IMR-90 (cell line): ENCODE measurements around the gene KPNA2. TPM values are rescaled to one million over a fixed set of nuclear protein-coding genes. Genes with fewer than 3 reads are reported as not detected.

Experiments
- ATAC-seq: fragments of 200-7000 bp; cut with Tn5 transposase; 2 replicates; pipeline ENCODE4 v1.9.1; 2020; ENCODE audit warnings: low read depth, mild to moderate bottlenecking, moderate library complexity
- BruUV-seq: library from RNA; stranded (reverse); fragments of 400-500 nt; replicated peaks from 2 replicates; lab custom pipeline; 2021; lab: Mats Ljungman, UMichigan
- CTCF ChIA-PET: fragments of 300-600 bp; formaldehyde crosslinking; extraction: SDS; loops from one replicate; lab custom pipeline; 2021; ENCODE audit warnings: antibody characterized with exemption; lab: Yijun Ruan, JAX
- POLR2A ChIA-PET: fragments of 300-600 bp; sonication (Branson Sonifier 250); formaldehyde crosslinking; loops from one replicate; lab custom pipeline; 2022; ENCODE audit warnings: antibody characterized with exemption; ENCODE audit not compliant: unreplicated experiment; lab: Charles Lee
- DNase-seq: peaks from one replicate; pipeline ENCODE4 v3.0.0; 2013
- H2AFZ ChIP-seq: replicated peaks from 2 replicates; pipeline ENCODE3; 2013; ENCODE audit warnings: low read length, mild to moderate bottlenecking; ENCODE audit not compliant: poor library complexity
- H2AK5ac ChIP-seq: 2 replicates; pipeline ENCODE4 v1.6.1; 2013; ENCODE audit warnings: low read depth, low read length, inconsistent platforms
- H2AK9ac ChIP-seq: replicated peaks from 2 replicates; pipeline ENCODE3; 2013; ENCODE audit warnings: mild to moderate bottlenecking, low read depth, low read length, moderate library complexity; ENCODE audit not compliant: poor library complexity
- H2BK120ac ChIP-seq: 2 replicates; pipeline ENCODE4 v1.6.1; 2013; ENCODE audit warnings: low read depth, low read length, inconsistent platforms
- H2BK15ac ChIP-seq: 3 replicates; pipeline ENCODE4 v1.6.1; 2013; ENCODE audit warnings: low read depth, low read length, inconsistent platforms
- H2BK20ac ChIP-seq: 2 replicates; pipeline ENCODE4 v1.6.1; 2013; ENCODE audit warnings: low read depth, mild to moderate bottlenecking, inconsistent platforms, low read length, moderate library complexity
- H2BK5ac ChIP-seq: 2 replicates; pipeline ENCODE4 v1.6.1; 2013; ENCODE audit warnings: mild to moderate bottlenecking, low read depth, low read length, inconsistent platforms; ENCODE audit not compliant: poor library complexity, severe bottlenecking
- H3K14ac ChIP-seq: replicated peaks from 2 replicates; pipeline ENCODE4 v1.6.1; 2013; ENCODE audit warnings: low read depth, low read length, inconsistent platforms
- H3K18ac ChIP-seq: 2 replicates; pipeline ENCODE4 v1.6.1; 2013; ENCODE audit warnings: low read depth, low read length, control low read depth
- H3K23ac ChIP-seq: 2 replicates; pipeline ENCODE4 v1.6.1; 2013; ENCODE audit warnings: low read depth, low read length, inconsistent platforms
- H3K27ac ChIP-seq: 2 replicates; pipeline ENCODE4 v1.5.1; 2013; ENCODE audit warnings: mild to moderate bottlenecking, control low read depth, low read length; ENCODE audit not compliant: insufficient read depth
- H3K27me3 ChIP-seq: 2 replicates; pipeline ENCODE4 v1.6.1; 2013; ENCODE audit warnings: low read length; ENCODE audit not compliant: control insufficient read depth, insufficient read depth
- H3K36me3 ChIP-seq: 2 replicates; pipeline ENCODE4 v1.6.1; 2013; ENCODE audit warnings: low read length, mixed read lengths; ENCODE audit not compliant: control insufficient read depth, insufficient read depth
- H3K4ac ChIP-seq: 2 replicates; pipeline ENCODE4 v1.6.1; 2013; ENCODE audit warnings: low read depth, low read length, inconsistent platforms
- H3K4me1 ChIP-seq: 2 replicates; pipeline ENCODE4 v1.6.1; 2013; ENCODE audit warnings: low read length, mixed read lengths; ENCODE audit not compliant: control insufficient read depth, insufficient read depth
- H3K4me2 ChIP-seq: 2 replicates; pipeline ENCODE4 v1.6.1; 2013; ENCODE audit warnings: low read depth, mild to moderate bottlenecking, control low read depth, low read length, moderate library complexity
- H3K4me3 ChIP-seq: 2 replicates; pipeline ENCODE4 v1.5.1; 2013; ENCODE audit warnings: low read depth, mild to moderate bottlenecking, control low read depth, low read length, moderate library complexity; ENCODE audit not compliant: insufficient read depth
- H3K56ac ChIP-seq: 2 replicates; pipeline ENCODE4 v1.6.1; 2013; ENCODE audit warnings: low read length, inconsistent platforms; ENCODE audit not compliant: insufficient read depth; ENCODE audit errors: extremely low read depth
- H3K79me1 ChIP-seq, 2 experiments: 2 replicates each; pipeline ENCODE4 v1.6.1; 2013; ENCODE audit warnings: low read length in 2 of 2, inconsistent platforms in 1 of 2, low read depth in 1 of 2
- H3K9ac ChIP-seq: 2 replicates; pipeline ENCODE4 v1.6.1; 2013; ENCODE audit warnings: low read depth, low read length, control low read depth
- H3K9me1 ChIP-seq: 2 replicates; pipeline ENCODE4 v1.6.1; 2013; ENCODE audit warnings: low read length, inconsistent platforms; ENCODE audit not compliant: insufficient read depth
- H3K9me3 ChIP-seq: 2 replicates; pipeline ENCODE4 v1.6.1; 2013; ENCODE audit warnings: low read length; ENCODE audit not compliant: control insufficient read depth, insufficient read depth
- H4K20me1 ChIP-seq: 2 replicates; pipeline ENCODE4 v1.6.1; 2013; ENCODE audit warnings: low read length, inconsistent platforms; ENCODE audit not compliant: insufficient read depth
- H4K5ac ChIP-seq: 2 replicates; pipeline ENCODE4 v1.6.1; 2013; ENCODE audit warnings: mild to moderate bottlenecking, low read depth, low read length, control low read depth
- H4K8ac ChIP-seq, 2 experiments: 2 replicates each; pipeline ENCODE4 v1.6.1; 2013; ENCODE audit warnings: low read depth in 2 of 2, low read length in 2 of 2, control low read depth in 1 of 2, inconsistent platforms in 1 of 2
- H4K91ac ChIP-seq: 2 replicates; pipeline ENCODE4 v1.6.1; 2013; ENCODE audit warnings: low read depth, low read length, inconsistent platforms; ENCODE audit not compliant: insufficient read depth
- BHLHE40 ChIP-seq: fragments of 150-350 bp; IDR thresholded peaks from 2 replicates; pipeline ENCODE4 v1.6.1; 2016; ENCODE audit warnings: mild to moderate bottlenecking, low read depth, low read length
- CEBPB ChIP-seq: IDR thresholded peaks from 2 replicates; pipeline ENCODE4 v1.6.1; 2012; ENCODE audit warnings: low read depth, low read length, improper control_type of control experiment
- CHD1 ChIP-seq: IDR thresholded peaks from 2 replicates; pipeline ENCODE4 v1.6.1; 2012; ENCODE audit warnings: low read depth, low read length, improper control_type of control experiment
- CTCF ChIP-seq: conservative IDR thresholded peaks from 2 replicates; pipeline ENCODE4 v1.5.1; 2012; ENCODE audit warnings: mild to moderate bottlenecking, low read depth, low read length, improper control_type of control experiment
- ELK1 ChIP-seq: fragments of 150-350 bp; IDR thresholded peaks from 2 replicates; pipeline ENCODE4 v1.6.1; 2016; ENCODE audit warnings: low read depth, mild to moderate bottlenecking, low read length, moderate library complexity, borderline replicate concordance
- FOS ChIP-seq: fragments of 150-350 bp; IDR thresholded peaks from 2 replicates; pipeline ENCODE4 v1.6.1; 2016; ENCODE audit warnings: low read depth, low read length
- MAFK ChIP-seq: IDR thresholded peaks from 2 replicates; pipeline ENCODE4 v1.6.1; 2012; ENCODE audit warnings: low read depth, low read length, improper control_type of control experiment
- MAZ ChIP-seq: IDR thresholded peaks from 2 replicates; pipeline ENCODE4 v1.6.1; 2012; ENCODE audit warnings: low read depth, mild to moderate bottlenecking, low read length, improper control_type of control experiment, moderate library complexity, borderline replicate concordance
- MXI1 ChIP-seq: IDR thresholded peaks from 2 replicates; pipeline ENCODE4 v1.6.1; 2012; ENCODE audit warnings: low read depth, mild to moderate bottlenecking, low read length, moderate library complexity, borderline replicate concordance
- NFE2L2 ChIP-seq: fragments of 150-350 bp; IDR thresholded peaks from 2 replicates; pipeline ENCODE4 v1.6.1; 2016; ENCODE audit warnings: low read depth, mild to moderate bottlenecking, low read length
- POLR2A ChIP-seq: IDR thresholded peaks from 2 replicates; pipeline ENCODE4 v1.6.1; 2012; ENCODE audit warnings: mild to moderate bottlenecking, low read depth, low read length
- RAD21 ChIP-seq: IDR thresholded peaks from 2 replicates; pipeline ENCODE4 v1.6.1; 2012; ENCODE audit warnings: low read length, improper control_type of control experiment
- RCOR1 ChIP-seq: IDR thresholded peaks from 2 replicates; pipeline ENCODE4 v1.6.1; 2012; ENCODE audit warnings: mild to moderate bottlenecking, low read length, improper control_type of control experiment; ENCODE audit not compliant: insufficient replicate concordance
- RFX5 ChIP-seq: IDR thresholded peaks from 2 replicates; pipeline ENCODE4 v1.8.0; 2012; ENCODE audit warnings: low read depth, mild to moderate bottlenecking, low read length, moderate library complexity
- SMC3 ChIP-seq: fragments of 150-350 bp; IDR thresholded peaks from 2 replicates; pipeline ENCODE4 v1.6.1; 2016; ENCODE audit warnings: low read depth, mild to moderate bottlenecking, antibody characterized with exemption, low read length, moderate library complexity
- USF2 ChIP-seq: fragments of 150-350 bp; IDR thresholded peaks from 2 replicates; pipeline ENCODE4 v1.6.1; 2017; ENCODE audit warnings: mild to moderate bottlenecking, antibody characterized with exemption, low read length, low read depth
- WGBS, 2 experiments: methylation state at CpG; one replicate each; pipeline versions ENCODE4 v1.1.5 to v1.1.7; 2013; ENCODE audit warnings: missing lambda C conversion rate in 2 of 2; ENCODE audit not compliant: insufficient read length in 1 of 2; ENCODE audit errors: extremely low coverage in 2 of 2; 5-methylcytosine and 5-hydroxymethylcytosine counted together
- dilution Hi-C: fragments of 300-500 bp; cut with HindIII; formaldehyde crosslinking; loops from one replicate; pipeline ENCODE4 v1.14.3; 2018; ENCODE audit warnings: low sequenced_read_pairs; ENCODE audit not compliant: unreplicated experiment
- in situ Hi-C: fragments of 300-500 bp; cut with MboI; formaldehyde crosslinking; loops from 3 replicates; pipeline ENCODE4 v1.14.3; 2019; ENCODE audit warnings: low sequenced_read_pairs, inconsistent platforms, mixed read lengths
- intact Hi-C: fragments of 100-400 bp; cut with micrococcal nuclease; formaldehyde crosslinking; loops from 2 replicates; pipeline ENCODE4 v1.10.0; 2022
- polyA plus RNA-seq, 3 experiments: library from polyadenylated mRNA; depleted of rRNA; stranded (reverse); fragments of >200 nt; gene quantifications; 2 replicates each; pipeline ENCODE4 v1.2.3, GENCODE V29; 2012; ENCODE audit warnings: low replicate concordance in 1 of 3
- total RNA-seq: library from RNA; depleted of rRNA; stranded (reverse); fragments of >200 nt; gene quantifications from 2 replicates; pipeline ENCODE4 v1.2.3, GENCODE V29; 2012

The KPNA2 gene
- total and polyA plus RNA-seq, 2 of the 4 experiments (the other 2 are of a cell fraction) = 135 to 262 TPM

- POLR2A ChIA-PET = no interaction called here
- H3K23ac ChIP-seq = no peak overlapping the region
- CTCF ChIA-PET = no interaction called here
- dilution Hi-C loops = no loop called here
- H3K56ac ChIP-seq = no peak overlapping the region
- DNase-seq (no peak), ATAC-seq (no peak)
- intact Hi-C loops = no loop called here
- no peak overlapping the region for H3K9ac ChIP-seq
- H2BK15ac ChIP-seq = no peak overlapping the region
- no peak overlapping the region for H2AFZ ChIP-seq
- no peaks in the 10 kb centered on the region for H3K9me3 ChIP-seq
- H2BK120ac ChIP-seq = no peak overlapping the region
- H2BK20ac ChIP-seq = no peak overlapping the region
- H3K27ac ChIP-seq = no peak overlapping the region
- H4K5ac ChIP-seq = no peak overlapping the region
- no peak overlapping the region for H2AK9ac ChIP-seq
- H3K4ac ChIP-seq = no peak overlapping the region
- TF ChIP-seq ELK1 (no peak), SMC3 (no peak), NFE2L2 (no peak), BHLHE40 (no peak), CTCF (no peak), RFX5 (no peak), RAD21 (no peak), USF2 (no peak), POLR2A (no peak), MAFK (no peak), RCOR1 (no peak), FOS (no peak), MXI1 (no peak), MAZ (no peak), CHD1 (no peak), CEBPB (no peak)
- in situ Hi-C loops = no loop called here
- no peaks in the 10 kb centered on the region for H3K9me1 ChIP-seq
- no TSS peak for BruUV-seq
- no peak overlapping the region for H3K4me2 ChIP-seq
- no peak overlapping the region for H2AK5ac ChIP-seq
- H4K91ac ChIP-seq = no peak overlapping the region
- no peaks in the 10 kb centered on the region for H3K36me3 ChIP-seq
- H3K27me3 ChIP-seq = no peaks in the 10 kb centered on the region
- H4K20me1 ChIP-seq = peaks cover 5% of the 10 kb centered on the region; the same call in 1 of the 2 replicates
- no peaks in the 10 kb centered on the region for H3K4me1 ChIP-seq
- H3K4me3 ChIP-seq = no peak overlapping the region
- 100% methylated on average over 2 of the region's 8 CpGs; no CpG with 5 or more reads in 1 of the 2 experiments for WGBS, 2 experiments
- no peak overlapping the region for H4K8ac ChIP-seq
- H3K18ac ChIP-seq = no peak overlapping the region
- no peak overlapping the region for H3K14ac ChIP-seq
- no peaks in the 10 kb centered on the region; a peak in 1 of 4 replicates for H3K79me1 ChIP-seq
- H2BK5ac ChIP-seq = no peak overlapping the region
Observed at GRCh38 chr17:68021963-68022362, 13.6 kb upstream of the KPNA2 start.
